Activated CD8-positive, alpha-beta memory T cell treated with anti-CD3 and anti-CD28 coated beads, Interleukin-2, amount 50 U/mL, for 1 hour (primary cell): Measurements from ENCODE around the gene MYOF.
"Not testable (repeated sequence)": the region's sequence is repeated elsewhere in the genome, so short reads cannot be mapped to it uniquely, and the experiment has no call there.

Experiments used
- DNase-seq: peaks from one replicate; pipeline ENCODE4 v3.0.0-alpha.2; 2020; ENCODE audit errors: extremely low read depth

The MYOF gene

DNA sequence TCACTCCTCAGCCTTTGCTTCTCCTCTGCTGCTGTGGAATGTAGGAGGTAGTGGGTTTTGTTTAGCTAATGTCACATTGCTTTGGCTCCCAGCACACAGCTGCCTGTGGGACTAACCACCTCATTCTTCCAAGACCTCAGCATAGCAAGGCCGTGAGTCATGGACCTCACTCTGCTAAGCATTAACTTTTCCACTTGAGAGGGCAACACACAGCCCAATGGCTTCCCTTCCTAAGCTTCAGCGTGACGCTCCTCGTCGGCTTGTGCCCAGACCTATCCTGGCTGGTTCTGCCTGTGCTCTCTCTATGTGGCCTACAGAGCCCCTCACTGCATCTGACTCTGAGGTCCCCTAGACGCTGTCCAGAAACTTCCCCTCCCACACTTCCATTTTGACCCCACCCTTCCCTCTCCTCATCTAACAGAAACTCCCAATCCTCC, 23.3 kb downstream of the MYOF start:
- DNase-seq, result no peak

DNA sequence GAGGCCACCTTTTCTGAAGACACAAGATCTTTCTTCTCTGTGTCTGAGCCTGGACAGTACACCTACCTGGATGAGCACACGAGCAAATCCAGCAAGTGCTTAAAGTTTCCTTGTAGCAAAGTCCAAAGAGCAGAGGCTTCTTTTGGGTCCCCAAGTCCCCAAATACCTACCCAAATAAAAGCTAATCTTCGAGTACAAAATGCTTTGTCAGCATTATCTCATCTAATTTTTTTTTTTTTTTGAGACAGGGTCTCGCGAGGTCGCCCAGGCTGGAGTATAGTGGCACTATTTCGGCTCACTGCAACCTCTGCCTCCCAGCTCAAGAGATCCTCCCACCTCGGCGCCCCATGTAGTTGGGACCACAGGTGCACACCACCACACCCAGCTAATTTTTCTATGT, 24.6 kb downstream of the MYOF start:
- DNase-seq, result no peak

- DNase-seq, result no peak
These were observed 25.7 kb downstream of the MYOF start for GRCh38 chr10:93456480-93456879.

DNA sequence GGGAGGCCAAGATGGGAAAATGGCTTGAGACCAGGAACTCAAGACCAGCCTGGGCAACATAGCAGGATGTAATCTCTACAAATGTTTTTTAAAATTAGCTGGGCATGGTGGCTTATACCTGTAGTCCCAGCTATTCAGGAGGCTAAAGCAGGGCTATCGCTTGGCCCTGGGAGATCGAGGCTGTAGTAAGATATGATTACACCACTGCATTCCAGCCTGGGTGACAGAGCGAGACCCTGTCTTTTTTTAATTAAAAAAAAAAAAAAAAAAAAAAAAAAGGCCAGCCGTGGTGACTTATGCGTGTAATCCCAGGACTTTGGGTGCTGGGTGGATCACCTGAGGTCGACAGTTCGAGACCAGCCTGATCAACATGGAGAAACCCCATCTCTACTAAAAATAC, 27.4 kb downstream of the MYOF start:
- DNase-seq, result no peak

DNA sequence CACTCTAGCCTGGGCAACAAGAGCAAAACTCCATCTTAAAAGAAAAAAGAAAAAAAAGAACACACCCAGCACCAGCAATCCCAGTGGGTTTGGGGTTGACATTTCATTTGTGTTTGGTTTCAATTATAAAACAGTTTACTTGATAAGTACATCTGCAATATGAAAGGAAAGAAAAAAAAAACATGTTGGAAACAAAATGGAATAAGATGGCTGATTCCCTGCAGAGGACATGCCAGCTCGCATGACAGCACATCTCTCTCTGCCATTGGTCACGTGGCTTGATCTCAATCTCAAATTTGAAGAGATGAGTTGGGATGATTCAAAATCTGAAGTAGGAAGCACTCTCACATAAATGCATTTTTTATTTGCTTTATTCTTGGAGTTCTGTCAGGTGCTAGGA, 28.0 kb downstream of the MYOF start:
- DNase-seq, result no peak

DNA sequence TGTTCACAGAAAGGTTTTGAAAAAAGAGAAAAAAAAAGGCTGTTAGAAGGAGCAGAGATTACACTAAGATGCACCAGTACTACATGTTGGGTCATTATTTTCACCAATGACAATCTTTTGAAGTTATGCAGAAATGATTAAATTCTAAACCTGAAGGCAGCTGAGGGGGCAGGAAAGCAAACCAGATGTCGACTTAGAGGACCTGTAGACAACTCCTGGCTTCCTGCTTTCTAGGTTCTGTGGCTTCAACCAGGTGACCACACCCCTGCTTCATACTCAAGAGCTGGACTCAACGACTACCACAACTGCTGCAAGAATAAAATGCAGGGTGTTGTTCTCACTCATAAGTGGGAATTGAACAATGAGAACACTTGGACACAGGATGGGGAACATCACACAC, 30.0 kb downstream of the MYOF start:
- DNase-seq, result no peak

GRCh38 chr10:93451244-93451947, 30.7 kb downstream of the MYOF start:
- DNase-seq, result no peak

GRCh38 chr10:93447970-93448369, 34.2 kb downstream of the MYOF start:
- DNase-seq, result no peak

DNA sequence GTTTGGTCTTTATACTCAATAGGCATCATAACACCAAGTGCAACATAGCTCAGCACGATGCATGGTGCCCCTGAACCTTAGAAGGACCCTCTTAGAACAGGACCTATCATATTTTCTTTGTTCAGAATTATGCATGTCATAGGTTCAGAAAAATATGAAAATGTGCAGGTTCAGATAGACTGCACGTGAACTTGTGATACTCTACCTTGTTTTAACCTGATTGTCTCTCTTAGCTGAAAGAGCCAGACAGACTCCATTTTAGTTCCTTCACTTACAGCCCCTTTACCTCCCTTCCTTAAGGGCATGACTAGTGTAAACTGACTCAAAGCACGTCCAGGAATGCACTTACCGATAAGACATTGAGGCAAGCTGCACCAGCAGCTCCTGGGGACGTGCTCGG, 35.1 kb downstream of the MYOF start:
- DNase-seq, result no peak

GRCh38 chr10:93445978-93446720, 36.0 kb downstream of the MYOF start:
- no peak for DNase-seq

- no peak for DNase-seq
These were observed 36.8 kb downstream of the MYOF start for GRCh38 chr10:93445097-93445960.

DNA sequence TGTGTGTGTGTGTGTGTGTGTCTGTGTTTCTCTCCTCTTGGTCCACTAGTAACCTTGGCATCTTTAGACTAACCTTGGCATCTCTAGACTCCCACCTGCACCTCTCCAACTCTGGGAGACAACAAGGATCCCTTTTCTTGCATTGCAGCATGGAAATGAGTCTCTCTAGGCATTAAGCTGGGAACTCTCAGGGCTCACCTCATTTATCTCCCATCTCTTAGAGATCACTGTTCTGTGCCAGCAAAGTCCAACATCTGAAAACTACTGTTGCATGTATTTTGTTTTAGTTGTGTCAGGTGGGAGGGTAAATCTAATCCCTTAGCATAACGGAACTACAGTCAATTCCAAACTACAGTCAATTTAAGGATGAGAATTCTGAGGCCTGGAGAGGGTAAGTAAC, 38.7 kb downstream of the MYOF start:
- no peak for DNase-seq

DNA sequence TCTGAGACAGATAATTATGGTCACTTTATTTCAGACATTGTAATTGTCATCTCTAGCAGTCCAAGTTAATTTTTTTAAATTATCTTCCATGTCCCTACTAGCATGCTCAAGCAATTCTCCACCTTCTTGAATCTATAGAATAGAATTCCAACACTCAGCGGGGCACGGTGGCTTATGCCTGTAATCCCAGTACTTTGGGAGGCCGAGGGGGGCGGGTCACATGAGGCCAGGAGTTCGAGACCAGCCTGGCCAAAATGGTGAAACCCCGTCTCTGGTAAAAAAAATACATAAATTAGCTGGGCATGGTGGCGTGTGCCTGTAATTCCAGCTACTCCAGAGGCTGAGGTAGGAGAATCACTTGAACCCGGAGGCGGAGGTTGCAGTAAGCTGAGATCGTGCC, 39.4 kb downstream of the MYOF start:
- not testable (repeated sequence) for DNase-seq

DNA sequence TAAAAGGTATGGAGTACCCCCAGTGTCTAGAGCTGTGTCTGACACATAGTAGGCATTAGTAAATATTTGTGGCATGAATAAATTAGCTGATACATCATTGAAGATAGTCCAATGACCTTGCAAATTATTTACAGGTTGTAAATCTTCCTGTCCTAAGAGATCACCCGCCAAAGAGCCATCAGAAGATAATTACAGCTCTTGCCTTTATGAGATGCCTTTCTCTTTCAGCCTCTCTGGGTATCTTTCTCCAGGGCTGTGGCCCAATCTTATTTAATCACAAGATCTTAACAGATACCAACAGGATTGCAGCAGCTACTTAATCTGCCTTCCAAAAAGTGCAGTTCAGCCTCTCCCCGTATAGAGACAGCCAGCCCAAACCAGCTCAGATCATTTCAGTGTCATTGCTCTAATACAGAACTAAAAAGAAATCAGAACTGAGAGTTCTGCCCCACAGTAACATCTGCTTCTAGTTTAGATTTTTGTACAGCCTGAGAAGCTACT, 41.5 kb downstream of the MYOF start:
- DNase-seq, result no peak

DNA sequence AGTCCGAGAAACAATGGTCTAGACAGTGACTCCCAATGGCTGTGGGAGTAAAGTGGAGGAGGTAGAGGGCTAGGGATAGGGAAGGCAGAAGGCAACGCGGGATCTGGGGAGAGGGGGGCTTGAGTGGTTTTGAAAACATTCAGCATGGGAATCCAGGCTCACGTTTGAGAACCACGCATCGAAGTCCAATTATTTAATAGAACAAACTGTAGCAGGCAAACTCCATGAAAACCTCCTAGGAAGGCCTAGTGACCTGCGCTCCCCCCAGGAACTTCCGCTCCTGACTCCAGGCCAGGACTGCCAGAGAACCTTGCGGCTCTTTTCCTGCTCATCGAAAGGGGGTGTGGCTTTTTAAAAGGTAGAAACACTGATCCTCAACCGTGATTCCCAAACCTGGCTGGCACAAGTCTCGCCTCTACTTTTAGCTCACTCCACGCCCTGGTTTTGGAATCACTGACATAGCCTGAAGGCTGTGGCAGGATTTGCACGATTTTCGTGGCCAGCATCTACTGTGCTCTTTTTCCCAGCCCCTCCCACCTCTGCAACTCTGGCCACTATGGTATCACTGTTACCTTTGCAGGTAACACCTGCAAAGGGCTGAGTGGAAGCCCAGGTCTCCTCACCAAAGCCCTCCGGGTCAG, 43.4 kb downstream of the MYOF start:
- no peak for DNase-seq

DNA sequence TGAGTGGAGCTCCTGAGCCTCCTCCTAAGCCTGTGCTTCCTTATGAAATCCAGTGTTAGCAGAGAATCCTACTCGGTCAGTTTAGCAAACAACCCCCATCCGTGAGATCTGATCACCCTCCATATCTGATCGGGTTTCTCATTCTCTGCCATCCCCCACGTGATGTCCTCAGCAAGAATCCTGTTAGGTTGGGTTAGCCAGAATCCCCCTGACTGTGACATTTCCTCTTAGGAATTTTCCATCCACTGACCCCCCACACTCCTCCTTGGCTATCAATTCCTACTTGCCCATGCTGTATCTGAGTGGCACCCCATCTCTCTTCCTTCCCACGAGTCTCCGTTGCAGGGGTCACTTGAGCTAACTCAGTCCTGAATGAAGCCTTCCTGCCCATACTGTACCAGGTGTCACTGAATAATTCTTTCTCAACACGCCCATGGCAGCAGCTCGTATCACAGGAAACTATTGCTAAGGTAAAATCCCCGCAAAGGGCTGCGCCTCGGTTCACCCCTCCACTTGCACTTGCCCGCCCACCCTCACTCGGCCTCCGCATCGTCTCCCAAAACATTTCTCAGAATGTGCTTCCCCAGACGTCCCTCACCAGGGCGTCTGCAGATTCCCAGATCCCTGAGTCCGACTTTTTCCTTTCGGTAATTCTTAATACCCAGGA, 44.1 kb downstream of the MYOF start:
- DNase-seq, result no peak

- DNase-seq, result no peak
These were observed 44.8 kb downstream of the MYOF start for GRCh38 chr10:93437086-93437945.

GRCh38 chr10:93436591-93437085, 45.5 kb downstream of the MYOF start:
- DNase-seq, result no peak

- no peak for DNase-seq
These were observed 46.3 kb downstream of the MYOF start for GRCh38 chr10:93435621-93436397.
